Calu3 (cell line): ENCODE results near the gene CISTR. TPM values are rescaled to one million over a fixed set of nuclear protein-coding genes. Genes with fewer than 3 reads are reported as not detected.

Source experiments
- BruUV-seq: library from RNA; stranded (reverse); fragments of 400-500 nt; replicated peaks from 2 replicates; lab custom pipeline; 2021; lab: Mats Ljungman, UMichigan
- CTCF ChIA-PET: fragments of 300-600 bp; sonication (Branson Sonifier 250); formaldehyde crosslinking; loops from one replicate; lab custom pipeline; 2022; ENCODE audit warnings: antibody characterized with exemption; lab: Charles Lee
- DNase-seq: peaks from one replicate; pipeline ENCODE4 v3.0.0; 2022
- H3K27ac Mint-ChIP-seq: one replicate; pipeline ENCODE4 v1.8.0; 2022; ENCODE audit warnings: mixed read lengths; ENCODE audit not compliant: unreplicated experiment
- H3K27me3 Mint-ChIP-seq: one replicate; pipeline ENCODE4 v1.8.0; 2022; ENCODE audit warnings: mixed read lengths; ENCODE audit not compliant: unreplicated experiment
- H3K36me3 Mint-ChIP-seq: one replicate; pipeline ENCODE4 v1.8.0; 2022; ENCODE audit warnings: mild to moderate bottlenecking, moderate library complexity, mixed read lengths; ENCODE audit not compliant: insufficient read depth, unreplicated experiment
- H3K4me1 Mint-ChIP-seq: one replicate; pipeline ENCODE4 v1.8.0; 2022; ENCODE audit warnings: mild to moderate bottlenecking, low read depth, mixed read lengths; ENCODE audit not compliant: unreplicated experiment
- H3K4me3 Mint-ChIP-seq: one replicate; pipeline ENCODE4 v1.8.0; 2022; ENCODE audit warnings: mild to moderate bottlenecking, low read depth, moderate library complexity, mixed read lengths; ENCODE audit not compliant: unreplicated experiment
- H3K9me3 Mint-ChIP-seq: one replicate; pipeline ENCODE4 v1.8.0; 2022; ENCODE audit warnings: low read depth, mixed read lengths; ENCODE audit not compliant: unreplicated experiment
- CTCF ChIP-seq: fragments of 200-600 bp; IDR thresholded peaks from one replicate; pipeline ENCODE4 v1.8.0; 2022; ENCODE audit warnings: antibody characterized with exemption; ENCODE audit not compliant: unreplicated experiment
- intact Hi-C: fragments of 100-400 bp; cut with micrococcal nuclease; formaldehyde crosslinking; loops from one replicate; pipeline ENCODE4 v1.10.0; 2022; ENCODE audit not compliant: unreplicated experiment
- total RNA-seq: library from RNA; stranded (reverse); gene quantifications from 2 replicates; pipeline ENCODE4 v1.2.3, GENCODE V29; 2022

The CISTR gene
- total RNA-seq, 1 experiment from 2014 or later: not detected

- Mint-ChIP-seq H3K4me3 (peak overlapping the region; percentile 59), H3K9me3 (no peaks in the 10 kb centered on the region), H3K4me1 (no peaks in the 10 kb centered on the region), H3K36me3 (peaks cover 5% of the 10 kb centered on the region), H3K27me3 (peaks cover 90% of the 10 kb centered on the region), H3K27ac (peak overlapping the region; percentile 4)
- no peak for DNase-seq
- intact Hi-C loops: no loop called here
- TF ChIP-seq CTCF: no peak
- BruUV-seq: no TSS peak
- CTCF ChIA-PET: no interaction called here
Measured at GRCh38 chr12:53696655-53697331, 55.0 kb downstream of the CISTR start.

Other genes with a start within 250 kb of the CISTR start
- not detected in 2 replicates for gene NPFF, start 244.5 kb downstream of the CISTR start, total RNA-seq
- 18.0 and 24.9 TPM in 2 replicates for gene ATF7, start 125.6 kb downstream of the CISTR start, total RNA-seq
- gene ATP5MC2, start 75.9 kb downstream of the CISTR start, total RNA-seq: 169 and 173 TPM in 2 replicates
- gene CALCOCO1, start 24.5 kb downstream of the CISTR start, total RNA-seq: 42.1 and 44.4 TPM in 2 replicates
- gene HOXC13, start 186.9 kb upstream of the CISTR start, total RNA-seq: not detected in 2 replicates
- not detected in 2 replicates for gene HOXC12, start 202.9 kb upstream of the CISTR start, total RNA-seq
- gene HOXC11, start 221.1 kb upstream of the CISTR start, total RNA-seq: not detected in 2 replicates
- gene HOTAIR, start 223.0 kb upstream of the CISTR start, total RNA-seq: not detected in 2 replicates
- 0.51 and 0.71 TPM in 2 replicates for gene HOXC10, start 233.2 kb upstream of the CISTR start, total RNA-seq
- 0.42 and 0.54 TPM in 2 replicates for gene HOXC9, start 248.2 kb upstream of the CISTR start, total RNA-seq